Naive thymus-derived CD4-positive, alpha-beta T cell (primary cell): ENCODE data around the gene EFCC1. TPM values are rescaled to one million over a fixed set of nuclear protein-coding genes. Genes with fewer than 3 reads are reported as not detected.
A peak's percentile ranks its signal among the peaks of the same experiment; 100 is the strongest.

Source experiments
- ATAC-seq: fragments of 150-1000 bp; cut with Tn5 transposase; 2 replicates; pipeline ENCODE4 v1.10.0; 2021; ENCODE audit warnings: mild to moderate bottlenecking, moderate library complexity
- CTCF ChIA-PET: fragments of 350-600 bp; sonication (Branson Sonifier 250); formaldehyde crosslinking; loops from one replicate; lab custom pipeline; 2021; ENCODE audit warnings: antibody characterized with exemption; lab: Charles Lee
- POLR2A ChIA-PET: fragments of 350-600 bp; sonication (Branson Sonifier 250); formaldehyde crosslinking; loops from one replicate; lab custom pipeline; 2021; ENCODE audit warnings: antibody characterized with exemption, inconsistent platforms; lab: Charles Lee
- DNase-seq, 9 donors: peaks; one replicate each; pipeline versions ENCODE4 v3.0.0 to v3.0.0-alpha.2; 2020 to 2022; ENCODE audit warnings: mixed read lengths in 1 of 9
- H3K27ac ChIP-seq: one replicate; pipeline ENCODE4 v1.7.0; 2013; ENCODE audit warnings: mild to moderate bottlenecking, low read depth, low read length, moderate library complexity
- H3K27me3 ChIP-seq, 2 donors: one replicate each; pipeline ENCODE4 v1.7.0; 2013; ENCODE audit warnings: low read length in 2 of 2, mild to moderate bottlenecking in 2 of 2, moderate library complexity in 2 of 2; ENCODE audit not compliant: control insufficient read depth in 2 of 2, insufficient read depth in 2 of 2
- H3K36me3 ChIP-seq, 3 experiments: 1 replicate in 2 of 3; 2 replicates in 1 of 3; pipeline ENCODE4 v1.7.0; 2013; ENCODE audit warnings: low read length in 3 of 3, mild to moderate bottlenecking in 3 of 3, moderate library complexity in 1 of 3; ENCODE audit not compliant: insufficient read depth in 3 of 3, control insufficient read depth in 2 of 3
- H3K4me1 ChIP-seq, 2 donors: one replicate each; pipeline ENCODE4 v1.7.0; 2013; ENCODE audit warnings: low read length in 2 of 2, mild to moderate bottlenecking in 2 of 2, moderate library complexity in 1 of 2; ENCODE audit not compliant: control insufficient read depth in 2 of 2, insufficient read depth in 2 of 2
- H3K4me3 ChIP-seq: 2 replicates; pipeline ENCODE4 v1.7.0; 2013; ENCODE audit warnings: mild to moderate bottlenecking, low read length
- H3K9me3 ChIP-seq, 3 experiments: 1 replicate in 2 of 3; 2 replicates in 1 of 3; pipeline ENCODE4 v1.7.0; 2013; ENCODE audit warnings: low read length in 3 of 3; ENCODE audit not compliant: control insufficient read depth in 2 of 3
- H3K27ac Mint-ChIP-seq, 9 donors: one replicate each; pipeline ENCODE4 v1.8.0; 2020 to 2022; ENCODE audit warnings: mixed read lengths in 9 of 9, mild to moderate bottlenecking in 8 of 9, moderate library complexity in 5 of 9, inconsistent platforms in 2 of 9
- H3K27me3 Mint-ChIP-seq, 5 donors: one replicate each; pipeline ENCODE4 v1.8.0; 2021 to 2022; ENCODE audit warnings: mixed read lengths in 5 of 5, mild to moderate bottlenecking in 1 of 5
- H3K36me3 Mint-ChIP-seq, 5 donors: one replicate each; pipeline ENCODE4 v1.8.0; 2020 to 2022; ENCODE audit warnings: mixed read lengths in 5 of 5, mild to moderate bottlenecking in 3 of 5, inconsistent platforms in 1 of 5
- H3K4me1 Mint-ChIP-seq, 7 donors: one replicate each; pipeline ENCODE4 v1.8.0; 2020 to 2022; ENCODE audit warnings: mixed read lengths in 7 of 7, mild to moderate bottlenecking in 3 of 7, inconsistent platforms in 1 of 7
- H3K4me3 Mint-ChIP-seq, 10 donors: one replicate each; pipeline ENCODE4 v1.8.0; 2020 to 2022; ENCODE audit warnings: mild to moderate bottlenecking in 10 of 10, mixed read lengths in 10 of 10, moderate library complexity in 6 of 10, inconsistent platforms in 2 of 10
- H3K9me3 Mint-ChIP-seq, 11 donors: one replicate each; pipeline ENCODE4 v1.8.0; 2020 to 2022; ENCODE audit warnings: mixed read lengths in 11 of 11, mild to moderate bottlenecking in 4 of 11, inconsistent platforms in 1 of 11, moderate library complexity in 1 of 11
- intact Hi-C, 2 donors: fragments of 100-400 bp; cut with micrococcal nuclease; formaldehyde crosslinking; loops; one replicate each; pipeline ENCODE4 v1.15.1; 2023
- polyA plus RNA-seq, 2 donors: library from polyadenylated mRNA; unstranded; fragments of 300-500 nt; fragmentation: Illumina TruSeq; gene quantifications; one replicate each; pipeline ENCODE4 v1.2.3, GENCODE V29; 2021
- total RNA-seq, 6 experiments: library from RNA in 5 of 6; stranded (reverse) in 5 of 6; gene quantifications; 1 replicate in 5 of 6; 2 replicates in 1 of 6; pipeline ENCODE4 v1.2.3 and lab custom pipeline; 2021 to 2026

EFCC1 gene
- total and polyA plus RNA-seq, 7 experiments from 2014 or later = 0.07 to 0.27 (median 0.21) TPM; not detected in 1

- Mint-ChIP-seq H3K9me3 (no peaks in the 10 kb centered on the region), H3K27ac (peak overlapping the region in 6 of 9 donors; percentile 10 to 72 (median 28)), H3K4me1 (peaks cover 31 to 69% (median 58%) of the 10 kb centered on the region in 7 donors), H3K4me3 (peak overlapping the region; percentile 56 to 84 (median 74)), H3K27me3 (peaks cover 13 to 64% (median 24%) of the 10 kb centered on the region in 5 donors), H3K36me3 (peaks cover 0 to 3% (median 0%) of the 10 kb centered on the region in 5 donors)
- ChIA-PET CTCF (interaction anchor here (0.8 to 7.3 kb wide), 12 partner anchors 9 to 243 kb away, joined by 3 to 117 read pairs (median 3); partner anchors contain the start of gene CFAP92), POLR2A (interaction anchor here (0.6 to 14.6 kb wide), 8 partner anchors 10 to 276 kb away, joined by 3 to 236 read pairs (median 5); partner anchors contain the start of gene HMCES)
- Histone ChIP-seq H3K9me3 (no peaks in the 10 kb centered on the region), H3K27ac (no peak overlapping the region), H3K27me3 (peaks cover 5 to 8% of the 10 kb centered on the region in 2 donors), H3K36me3 (no peaks in the 10 kb centered on the region), H3K4me3 (no peak overlapping the region), H3K4me1 (peaks cover 5 to 37% of the 10 kb centered on the region in 2 donors)
- DNase-seq = no peak
- ATAC-seq = peak; percentile 1
- intact Hi-C loops = loop anchor here in 1 of 2 donors (1.0 to 2.0 kb wide), 4 partner anchors 9 to 242 kb away; partner anchors contain the start of gene CFAP92
Observed at GRCh38 chr3:129002573-129003569, 1.8 kb downstream of the EFCC1 start.

DNA sequence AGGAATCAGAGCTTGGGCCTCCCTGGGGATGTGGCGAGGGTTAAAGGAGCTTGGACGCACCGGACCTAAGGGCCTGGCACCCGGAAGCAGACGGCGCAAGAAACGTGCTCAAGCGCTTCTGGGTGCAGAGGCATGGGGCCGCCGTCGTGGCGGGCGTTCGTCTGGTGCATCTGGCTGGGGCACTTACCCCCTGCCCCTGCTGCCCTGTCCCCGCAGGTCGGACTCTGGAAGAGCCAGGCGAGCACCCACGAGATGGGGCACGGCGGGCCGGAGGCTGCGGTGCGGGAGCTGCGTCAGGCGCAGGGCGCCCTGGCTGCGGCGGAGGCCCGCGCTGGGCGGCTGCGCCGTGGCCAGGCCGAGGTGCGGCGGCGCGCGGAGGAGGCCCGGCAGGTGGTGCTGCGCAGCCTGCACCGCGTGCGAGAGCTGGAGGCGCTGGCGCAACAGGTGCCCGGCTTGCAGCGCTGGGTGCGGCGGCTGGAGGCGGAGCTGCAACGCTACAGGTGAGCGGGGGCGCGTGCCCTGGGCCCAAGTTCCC, 2.5 kb downstream of the EFCC1 start:
- intact Hi-C loops = loop anchor here in 1 of 2 donors (1.0 to 2.0 kb wide), 4 partner anchors 13 to 242 kb away; no protein-coding TSS in a partner anchor
- peaks cover 29 to 62% (median 52%) of the 10 kb centered on the region in 7 donors for H3K4me1 Mint-ChIP-seq
- no peaks in the 10 kb centered on the region for H3K9me3 ChIP-seq
- CTCF ChIA-PET = interaction anchor here (0.8 to 7.3 kb wide), 14 partner anchors 10 to 242 kb away, joined by 3 to 117 read pairs (median 3); partner anchors contain the start of gene CFAP92
- no peak overlapping the region for H3K4me3 ChIP-seq
- peaks cover 5 to 8% of the 10 kb centered on the region in 2 donors for H3K27me3 ChIP-seq
- peaks cover 13 to 62% (median 24%) of the 10 kb centered on the region in 5 donors for H3K27me3 Mint-ChIP-seq
- peak overlapping the region; percentile 55 to 84 (median 72) for H3K4me3 Mint-ChIP-seq
- ATAC-seq (peak; percentile 94), DNase-seq (peak; percentile 46 to 70 (median 62))
- peaks cover 0 to 3% (median 0%) of the 10 kb centered on the region in 5 donors for H3K36me3 Mint-ChIP-seq
- no peaks in the 10 kb centered on the region for H3K36me3 ChIP-seq
- H3K9me3 Mint-ChIP-seq = no peaks in the 10 kb centered on the region
- POLR2A ChIA-PET = interaction anchor here (0.5 to 14.6 kb wide), 8 partner anchors 9 to 361 kb away, joined by 3 to 236 read pairs (median 5); partner anchors contain the start of gene HMCES
- H3K27ac ChIP-seq = no peak overlapping the region
- H3K27ac Mint-ChIP-seq = peak overlapping the region in 3 of 9 donors; percentile 19 to 72 (median 68)
- H3K4me1 ChIP-seq = peaks cover 5 to 33% of the 10 kb centered on the region in 2 donors

- POLR2A ChIA-PET = interaction anchor here (4.7 to 14.6 kb wide), 2 partner anchors 8 to 22 kb away, joined by 29 to 236 read pairs; no protein-coding TSS in a partner anchor
- peaks cover 24 to 52% (median 45%) of the 10 kb centered on the region in 7 donors for H3K4me1 Mint-ChIP-seq
- Histone ChIP-seq H3K36me3 (no peaks in the 10 kb centered on the region), H3K27me3 (peaks cover 5 to 8% of the 10 kb centered on the region in 2 donors), H3K9me3 (no peaks in the 10 kb centered on the region), H3K4me1 (peaks cover 5 to 22% of the 10 kb centered on the region in 2 donors), H3K4me3 (no peak overlapping the region), H3K27ac (no peak overlapping the region)
- H3K27ac Mint-ChIP-seq = peak overlapping the region in 4 of 9 donors; percentile 30 to 87 (median 54)
- intact Hi-C loops = loop anchor here in 1 of 2 donors (1.0 kb wide), 1 partner anchor 12 kb away; no protein-coding TSS in a partner anchor
- CTCF ChIA-PET = interaction anchor here (0.6 to 7.3 kb wide), 10 partner anchors 10 to 241 kb away, joined by 3 to 117 read pairs (median 4); partner anchors contain the start of gene CFAP92
- DNase-seq (no peak), ATAC-seq (no peak)
- H3K4me3 Mint-ChIP-seq = peak overlapping the region in 7 of 10 donors; percentile 10 to 67 (median 45)
- no peaks in the 10 kb centered on the region for H3K9me3 Mint-ChIP-seq
- H3K27me3 Mint-ChIP-seq = peaks cover 13 to 53% (median 24%) of the 10 kb centered on the region in 5 donors
- peaks cover 0 to 3% (median 0%) of the 10 kb centered on the region in 5 donors for H3K36me3 Mint-ChIP-seq
Observed at GRCh38 chr3:129004639-129005295, 3.7 kb downstream of the EFCC1 start.

DNA sequence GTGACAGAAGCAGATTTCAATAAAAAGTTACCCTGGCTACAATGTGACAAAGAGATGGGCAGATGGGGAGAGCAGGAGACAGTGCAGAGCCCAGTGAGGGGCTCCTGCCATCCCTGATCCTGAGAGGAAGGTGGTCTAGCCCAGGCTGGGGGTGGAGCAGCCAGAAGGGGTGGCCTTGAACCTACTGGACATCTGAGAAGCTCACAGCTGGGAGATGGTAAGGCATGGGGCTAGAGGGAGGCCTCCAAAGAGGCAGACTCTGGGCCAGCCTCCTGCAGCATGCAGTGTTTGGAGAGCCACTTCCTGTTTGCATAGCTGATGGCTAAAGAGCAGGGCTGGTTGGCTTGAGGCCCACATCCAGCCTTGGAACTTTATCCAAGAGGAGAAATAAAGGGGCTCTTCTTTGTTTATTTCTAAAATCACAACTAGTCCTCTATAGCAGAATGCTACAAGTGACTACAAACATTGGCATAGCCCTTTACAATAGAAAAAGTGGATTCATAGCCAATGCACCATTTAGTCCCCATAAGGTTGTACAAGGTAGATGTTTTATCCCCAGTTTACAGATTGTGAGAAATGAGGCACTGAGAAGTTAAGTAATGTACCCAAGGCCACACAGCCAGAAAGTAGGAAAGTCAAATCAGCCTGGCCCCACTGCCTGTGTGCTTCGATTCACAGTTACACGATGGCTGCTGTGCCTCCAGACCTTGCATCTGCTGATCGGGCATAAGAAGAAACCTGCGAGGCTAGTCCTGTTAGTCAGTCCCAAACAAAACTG, 4.6 kb downstream of the EFCC1 start:
- H3K4me3 Mint-ChIP-seq = peak overlapping the region in 8 of 10 donors; percentile 10 to 77 (median 40)
- peaks cover 13 to 43% (median 15%) of the 10 kb centered on the region in 5 donors for H3K27me3 Mint-ChIP-seq
- H3K4me1 ChIP-seq = peaks cover 5 to 22% of the 10 kb centered on the region in 2 donors
- no peaks in the 10 kb centered on the region for H3K36me3 ChIP-seq
- no peak overlapping the region for H3K4me3 ChIP-seq
- peaks cover 24 to 43% (median 37%) of the 10 kb centered on the region in 7 donors for H3K4me1 Mint-ChIP-seq
- no peak for DNase-seq
- peaks cover 5 to 8% of the 10 kb centered on the region in 2 donors for H3K27me3 ChIP-seq
- POLR2A ChIA-PET = interaction anchor here (0.6 to 14.6 kb wide), 4 partner anchors 7 to 115 kb away, joined by 3 to 236 read pairs (median 16); no protein-coding TSS in a partner anchor
- intact Hi-C loops = no loop called here
- no peak overlapping the region for H3K27ac ChIP-seq
- no peaks in the 10 kb centered on the region for H3K9me3 ChIP-seq
- no peak for ATAC-seq
- H3K9me3 Mint-ChIP-seq = no peaks in the 10 kb centered on the region
- peaks cover 0 to 3% (median 0%) of the 10 kb centered on the region in 5 donors for H3K36me3 Mint-ChIP-seq
- H3K27ac Mint-ChIP-seq = peak overlapping the region in 5 of 9 donors; percentile 19 to 87 (median 60)
- CTCF ChIA-PET = interaction anchor here (0.9 to 7.3 kb wide), 7 partner anchors 9 to 240 kb away, joined by 3 to 117 read pairs (median 6); no protein-coding TSS in a partner anchor

DNA sequence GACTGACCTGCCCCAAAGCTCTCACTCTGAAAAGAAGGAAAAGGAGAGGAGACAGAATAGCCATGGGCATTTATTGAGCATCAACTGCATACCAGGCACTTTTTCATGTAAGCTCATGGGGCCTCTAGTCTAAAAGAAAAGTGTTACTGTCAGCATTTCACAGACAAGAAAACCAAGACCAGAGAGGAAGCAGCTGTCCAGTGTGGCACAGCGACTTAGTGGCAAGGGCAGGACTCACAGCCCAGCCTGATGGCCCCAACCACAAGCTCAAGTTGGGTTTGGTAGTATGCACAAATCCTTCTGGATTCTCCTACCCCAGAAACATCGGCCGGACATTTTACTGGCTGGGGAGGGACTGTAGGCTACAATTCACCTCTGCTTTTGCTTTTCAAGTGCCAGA, 5.8 kb downstream of the EFCC1 start:
- DNase-seq (no peak), ATAC-seq (no peak)
- CTCF ChIA-PET = interaction anchor here (0.8 to 7.3 kb wide), 4 partner anchors 8 to 239 kb away, joined by 5 to 117 read pairs (median 11); no protein-coding TSS in a partner anchor
- Histone ChIP-seq H3K9me3 (no peaks in the 10 kb centered on the region), H3K4me3 (no peak overlapping the region), H3K4me1 (peaks cover 5 to 22% of the 10 kb centered on the region in 2 donors), H3K36me3 (no peaks in the 10 kb centered on the region), H3K27ac (no peak overlapping the region), H3K27me3 (peaks cover 5 to 8% of the 10 kb centered on the region in 2 donors)
- H3K4me3 Mint-ChIP-seq = peak overlapping the region in 1 of 10 donors; percentile 45
- H3K36me3 Mint-ChIP-seq = peaks cover 0 to 3% (median 0%) of the 10 kb centered on the region in 5 donors
- peaks cover 24 to 40% (median 37%) of the 10 kb centered on the region in 7 donors for H3K4me1 Mint-ChIP-seq
- H3K9me3 Mint-ChIP-seq = no peaks in the 10 kb centered on the region
- peaks cover 13 to 39% (median 14%) of the 10 kb centered on the region in 5 donors for H3K27me3 Mint-ChIP-seq
- H3K27ac Mint-ChIP-seq = no peak overlapping the region
- POLR2A ChIA-PET = interaction anchor here (1.1 to 12.0 kb wide), 8 partner anchors 8 to 114 kb away, joined by 3 to 236 read pairs (median 5); partner anchors contain the start of genes CFAP92, EFCC1 and RAB43
- intact Hi-C loops = no loop called here
